HG03442 (cell line): ENCODE results near the gene FOXRED2.
"Not testable (repeated sequence)": the region's sequence is repeated elsewhere in the genome, so short reads cannot be mapped to it uniquely, and the experiment has no call there.

ENCODE experiments used
- ATAC-seq: cut with Tn5 transposase; IDR thresholded peaks from one replicate; pipeline ENCODE4 v1.9.1; 2021; ENCODE audit warnings: mild to moderate bottlenecking, moderate library complexity; ENCODE audit not compliant: unreplicated experiment

FOXRED2 gene

GRCh38 chr22:36506637-36507517 is at the start of gene FOXRED2:
FOXRED2 (minus strand) TSS chr22:36507040; CDS start chr22:36506422, 618 bp downstream.
- ATAC-seq, result peak; percentile 77

- ATAC-seq, result no peak
Measured at GRCh38 chr22:36554098-36554497, 47.3 kb upstream of the FOXRED2 start.

GRCh38 chr22:36552289-36552688 is 45.4 kb upstream of the FOXRED2 start:
- no peak for ATAC-seq

- ATAC-seq, result no peak
Measured at GRCh38 chr22:36550701-36551495, 44.1 kb upstream of the FOXRED2 start.

- no peak for ATAC-seq
Measured at GRCh38 chr22:36549033-36549432, 42.2 kb upstream of the FOXRED2 start.

- no peak for ATAC-seq
Measured at GRCh38 chr22:36548606-36549005, 41.8 kb upstream of the FOXRED2 start.

GRCh38 chr22:36546932-36547331 is 40.1 kb upstream of the FOXRED2 start:
- no peak for ATAC-seq

DNA sequence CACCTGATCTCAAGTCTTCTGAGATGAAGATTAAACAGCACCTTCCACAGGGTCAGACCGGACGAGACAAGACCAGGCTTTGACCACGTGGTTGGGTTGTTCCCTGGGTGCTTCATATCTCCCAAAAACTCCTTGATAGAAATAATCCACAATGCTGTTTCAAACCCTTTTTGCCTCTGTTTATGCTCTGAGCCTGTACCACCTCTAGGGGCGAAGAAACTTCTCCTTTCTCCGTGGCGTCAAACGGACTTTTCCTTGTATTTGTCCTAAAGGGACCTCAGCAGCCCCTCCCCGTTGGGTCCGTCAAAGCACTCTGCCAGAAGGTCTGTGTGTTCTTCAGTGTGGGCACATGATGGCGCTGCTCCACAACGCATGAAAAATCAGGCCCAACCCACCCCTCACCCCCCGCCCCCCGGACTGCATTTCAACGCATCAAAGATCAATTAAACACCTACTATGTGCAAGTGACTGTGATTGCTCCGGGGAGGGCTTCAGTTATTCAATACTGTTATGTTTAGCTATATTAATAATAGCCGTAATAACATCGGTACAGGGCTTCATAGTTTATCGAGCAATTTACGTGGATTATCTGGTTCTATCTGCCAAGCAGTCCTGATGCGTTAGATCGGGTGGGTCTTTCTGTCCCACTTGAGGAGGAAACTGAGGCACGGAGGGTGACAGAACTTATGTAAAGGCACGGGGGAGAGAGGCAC is 39.4 kb upstream of the FOXRED2 start:
- no peak for ATAC-seq

DNA sequence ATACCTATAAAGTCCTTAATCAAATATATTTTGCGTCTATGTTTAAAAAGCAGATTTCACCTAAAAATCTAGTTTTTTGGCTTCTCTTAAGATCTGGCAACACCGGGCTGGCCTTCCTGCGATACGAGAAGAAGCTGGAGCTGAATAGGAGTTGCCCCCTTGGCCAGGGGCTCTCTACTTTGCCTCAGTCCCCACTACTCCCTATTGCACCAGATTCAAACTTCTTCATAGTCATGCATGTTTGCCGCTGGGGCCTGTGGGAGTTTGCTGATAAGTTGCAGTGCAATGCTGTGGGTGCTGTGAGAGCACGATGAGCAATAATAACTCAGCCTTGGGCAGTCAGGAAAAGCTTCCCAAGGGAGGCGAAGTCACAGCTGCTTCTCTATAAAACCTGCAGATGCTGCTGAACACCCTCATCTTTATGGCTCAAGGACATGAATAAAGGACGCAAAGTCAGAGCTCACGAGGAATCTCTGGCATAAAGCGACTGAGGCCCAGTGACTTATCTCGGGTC is 37.3 kb upstream of the FOXRED2 start:
- no peak for ATAC-seq

DNA sequence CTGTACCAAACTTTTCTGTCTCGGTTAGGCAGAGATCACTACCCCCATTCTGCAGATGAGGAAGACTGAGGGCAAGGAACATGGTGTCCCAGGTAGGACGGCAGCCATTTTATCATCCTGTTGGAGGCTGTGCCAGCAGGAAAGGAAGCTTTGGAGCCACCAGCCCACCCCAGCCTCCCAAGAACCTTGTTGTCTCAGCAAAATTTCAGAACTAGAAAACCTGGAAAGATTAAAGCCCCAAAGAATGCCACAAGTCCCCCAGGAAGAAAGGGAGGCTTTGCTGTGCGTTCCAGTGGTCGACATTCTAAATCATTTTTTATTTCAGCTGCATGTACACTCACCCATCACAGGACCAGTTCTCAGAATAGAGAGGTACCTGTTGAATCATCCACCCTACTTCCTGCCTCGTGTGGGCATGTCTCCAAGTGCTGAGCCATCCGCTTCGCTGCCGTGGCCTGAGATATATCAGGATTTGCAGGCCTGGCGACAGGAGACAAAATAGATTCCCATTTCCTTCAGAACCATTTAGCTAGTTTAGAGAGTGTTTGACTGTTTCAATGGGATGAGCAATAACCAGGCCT is 35.1 kb upstream of the FOXRED2 start:
- no peak for ATAC-seq

DNA sequence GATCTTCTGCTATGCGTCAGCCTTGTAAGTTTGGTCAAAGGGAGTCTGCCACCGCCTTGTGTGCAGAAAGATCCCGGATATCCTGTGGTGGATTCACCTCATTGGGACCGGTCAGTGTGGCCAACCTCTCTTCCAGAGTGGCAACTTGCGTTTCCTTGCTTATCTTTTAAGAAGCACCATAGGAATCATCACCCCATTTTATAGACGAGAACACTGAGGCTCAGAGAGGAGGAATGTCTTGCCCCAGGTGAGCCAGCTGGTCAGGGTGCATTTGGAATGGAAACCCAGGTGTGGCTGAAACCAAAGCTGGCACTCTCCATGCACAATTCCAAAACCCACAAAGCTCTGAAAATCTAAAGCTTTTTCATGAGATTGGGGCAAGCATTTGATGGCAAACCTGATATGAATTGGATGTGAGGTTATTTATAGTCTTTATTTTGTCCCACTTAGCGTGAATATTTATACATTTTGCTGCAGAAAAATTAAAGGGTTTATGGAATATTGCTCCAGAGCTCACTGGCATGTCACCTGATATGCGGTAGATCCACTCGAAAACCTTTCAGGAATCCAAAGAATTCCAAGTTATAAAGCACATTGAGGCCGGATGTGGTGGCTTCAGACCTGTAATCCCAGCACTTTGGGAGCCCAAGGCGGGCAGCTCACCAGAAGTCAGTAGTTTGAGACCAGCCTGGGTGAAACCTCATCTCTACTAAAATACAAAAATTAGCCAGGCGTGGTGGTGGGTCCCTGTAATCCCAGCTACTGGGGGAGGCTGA is 34.2 kb upstream of the FOXRED2 start:
- no peak for ATAC-seq

DNA sequence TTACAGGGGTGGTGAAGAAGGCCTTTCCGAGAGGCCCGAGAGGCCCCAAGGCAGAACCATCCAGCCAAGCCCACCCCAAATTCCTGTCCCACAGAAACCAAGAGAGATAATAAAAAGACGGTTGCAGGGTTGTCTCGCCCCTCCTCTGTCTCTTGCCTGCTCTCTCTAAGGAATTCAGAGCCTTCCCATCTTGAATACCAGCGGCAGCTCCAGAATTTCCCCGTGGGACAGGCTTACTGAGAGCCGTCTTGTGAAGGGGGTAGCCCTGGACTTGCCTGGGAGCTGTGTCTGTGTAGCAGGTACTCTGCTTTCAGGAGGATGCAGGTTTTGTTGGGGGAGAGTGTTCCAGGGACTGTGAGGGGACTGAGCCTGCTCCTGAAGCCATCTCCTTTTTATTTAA is 31.7 kb upstream of the FOXRED2 start:
- no peak for ATAC-seq

DNA sequence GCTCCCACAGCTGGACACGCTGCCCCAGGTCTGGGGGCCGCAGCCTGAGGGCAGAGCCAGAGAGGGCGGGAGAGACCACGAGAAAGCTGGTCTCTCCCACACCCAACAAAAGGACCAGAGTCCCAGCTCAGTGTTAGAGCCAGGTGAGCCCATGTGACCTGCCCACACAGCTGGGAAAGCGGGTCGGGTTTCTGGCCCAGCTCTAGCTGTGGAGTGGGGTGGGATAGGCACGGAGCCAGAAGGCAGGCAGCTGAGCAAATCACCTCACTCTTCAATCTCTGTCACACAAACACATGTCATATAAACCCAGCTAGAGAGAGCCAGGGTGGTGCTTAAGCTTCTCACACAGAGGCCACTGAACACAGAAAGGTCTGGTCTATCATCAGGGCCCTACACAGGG is 29.9 kb upstream of the FOXRED2 start:
- ATAC-seq, result no peak

DNA sequence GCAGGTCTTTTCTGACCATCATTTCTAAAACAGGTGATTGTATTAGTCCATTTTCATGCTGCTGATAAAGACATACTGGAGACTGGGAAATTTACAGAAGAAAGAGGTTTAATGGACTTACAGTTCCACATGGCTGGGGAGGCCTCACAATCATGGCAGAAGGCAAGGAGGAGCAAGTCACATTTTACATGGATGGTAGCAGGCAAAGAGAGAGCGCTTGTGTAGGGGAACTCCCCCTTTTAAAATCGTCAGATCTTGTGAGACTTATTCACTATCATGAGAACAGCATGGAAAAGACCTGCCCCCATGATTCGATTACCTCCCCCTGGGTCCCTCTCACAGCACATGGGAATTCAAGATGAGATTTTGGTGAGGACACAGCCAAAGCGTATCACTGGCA is 26.5 kb upstream of the FOXRED2 start:
- ATAC-seq, result not testable (repeated sequence)

DNA sequence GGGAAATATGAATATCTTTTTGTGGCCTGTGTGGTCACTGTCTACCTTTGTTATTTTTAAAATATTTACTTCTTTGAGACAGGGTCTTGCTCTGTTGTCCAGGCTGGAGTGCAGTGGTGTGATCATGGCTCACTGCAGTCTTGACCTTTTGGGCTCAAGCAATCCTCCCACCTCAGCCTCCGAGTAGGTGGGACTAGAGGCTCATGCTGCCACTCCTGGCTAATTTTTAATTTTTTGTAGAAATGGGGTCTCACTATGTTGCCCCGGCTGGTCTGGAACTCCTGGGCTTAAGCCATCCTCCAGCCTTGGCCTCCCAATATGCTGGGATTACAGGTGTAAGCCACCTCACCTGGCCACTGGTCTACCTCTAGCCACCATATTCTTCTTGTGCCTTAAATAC is 25.6 kb upstream of the FOXRED2 start:
- no peak for ATAC-seq

DNA sequence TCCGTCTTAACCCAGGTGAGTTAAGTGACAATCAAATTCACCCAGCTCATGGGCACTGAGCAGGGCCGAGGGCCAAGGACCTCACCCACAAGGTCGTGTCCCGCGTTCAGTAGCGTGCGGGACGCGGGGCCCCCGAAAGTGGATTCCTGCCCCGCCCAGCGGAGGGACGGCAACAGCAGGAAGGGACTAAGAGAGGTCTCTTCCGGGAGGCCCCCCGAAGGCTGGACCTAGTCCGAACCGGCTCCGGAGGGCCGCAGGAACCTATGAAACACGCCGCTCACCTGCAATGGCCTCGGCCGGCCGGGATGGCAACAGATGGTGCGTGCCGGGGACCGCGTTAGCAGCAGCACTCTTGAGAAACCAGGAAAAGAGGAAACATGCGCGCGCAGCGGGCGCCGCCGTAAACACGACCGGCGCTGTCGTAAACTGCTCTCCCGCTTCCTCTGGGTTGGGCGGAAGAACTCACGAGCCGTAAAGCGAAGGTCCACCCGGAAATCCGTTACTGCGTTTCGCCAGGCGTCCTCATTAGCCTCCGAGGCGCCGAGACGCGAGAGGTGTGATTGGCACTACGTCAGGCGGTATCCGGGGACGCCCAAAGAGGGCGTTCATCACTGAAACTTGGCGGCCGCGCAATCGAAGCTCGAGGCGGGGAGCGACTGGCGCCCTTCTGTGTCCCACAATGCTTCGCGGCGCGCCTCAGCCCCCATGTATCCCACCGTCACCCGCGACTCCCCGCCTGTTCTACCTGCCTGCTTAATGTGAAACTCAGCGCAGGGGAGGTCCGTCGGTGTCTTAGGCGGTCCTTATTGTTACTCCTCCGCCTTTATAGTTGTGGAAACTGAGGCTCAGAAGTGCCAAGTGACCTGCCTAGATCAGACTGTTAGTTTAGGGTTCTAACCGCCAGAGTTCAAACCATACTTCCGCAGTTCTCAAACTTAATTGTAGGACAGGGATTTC is 22.2 kb upstream of the FOXRED2 start, which contains the start of gene EIF3D:
TSS of gene EIF3D (minus strand) at position 372 of the 957 bp plus-strand sequence. CDS start 3,045 bp downstream, outside the sequence.
- ATAC-seq, result peak; percentile 92

DNA sequence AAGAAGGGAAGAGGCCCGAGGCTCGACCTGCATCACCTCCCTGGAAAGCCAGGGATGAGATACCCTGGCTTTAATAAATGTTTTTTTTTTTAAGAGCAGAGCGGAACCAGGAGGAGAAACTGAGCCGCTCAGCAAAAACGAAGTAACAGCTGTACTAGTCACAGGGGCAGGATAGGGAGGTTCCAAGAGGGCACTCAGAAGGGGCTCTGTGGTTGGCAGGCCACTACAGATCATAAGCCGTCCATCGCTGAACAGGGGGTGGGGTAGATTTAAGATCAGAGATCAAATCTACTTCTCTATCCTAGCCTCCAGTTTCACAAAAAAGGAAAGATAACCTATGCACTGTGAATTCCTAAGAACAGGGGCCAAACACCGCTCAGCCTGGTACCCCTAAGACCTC is 21.5 kb upstream of the FOXRED2 start:
- ATAC-seq, result no peak

DNA sequence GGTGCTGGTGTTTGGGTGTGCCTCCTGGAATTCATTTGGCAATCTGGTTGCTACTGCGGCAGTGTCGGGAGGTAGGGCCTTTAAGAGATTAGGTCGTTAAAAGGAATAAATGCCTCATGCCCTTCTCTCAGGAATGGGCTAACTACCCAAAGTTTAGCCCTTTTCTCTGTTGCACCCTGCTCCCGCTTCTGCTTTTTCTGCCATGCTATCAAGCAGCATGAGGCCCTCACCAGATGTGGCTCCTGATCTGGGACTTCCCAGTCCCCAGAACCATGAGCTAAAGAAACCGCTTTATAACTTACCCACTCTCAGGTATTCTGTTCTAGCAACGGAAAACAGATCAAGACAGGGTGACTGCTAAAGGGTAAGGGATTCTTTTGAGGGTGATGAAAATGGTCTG is 15.8 kb upstream of the FOXRED2 start:
- ATAC-seq, result no peak

DNA sequence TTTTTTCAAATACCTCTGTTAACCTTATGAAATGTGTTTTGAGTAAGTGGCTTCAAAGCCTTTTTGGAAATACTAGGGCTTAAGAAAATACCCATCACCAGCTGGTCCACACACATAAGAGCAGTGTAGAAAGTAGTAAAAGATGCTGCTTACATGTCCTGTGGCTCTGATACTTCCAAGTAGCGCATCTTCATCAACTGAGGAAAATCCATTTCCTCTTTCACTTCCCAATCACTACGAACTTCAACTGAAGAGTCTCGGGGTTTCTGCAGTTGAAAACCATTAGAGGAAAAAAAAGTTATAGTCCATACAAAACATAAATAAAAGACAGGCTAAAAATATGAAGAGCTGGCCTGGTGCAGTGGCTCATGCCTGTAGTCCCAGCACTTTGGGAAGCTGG is 13.6 kb upstream of the FOXRED2 start:
- no peak for ATAC-seq
